IPS-NIHi11 (cell line): Measurements from ENCODE around the gene UNC119B.
"Not testable (repeated sequence)": the region's sequence is repeated elsewhere in the genome, so short reads cannot be mapped to it uniquely, and the experiment has no call there.

Source experiments
- DNase-seq: peaks from one replicate; pipeline ENCODE4 v3.0.0; 2012; ENCODE audit warnings: mixed read lengths, low spot score

The UNC119B gene

GRCh38 chr12:120719496-120720233 is 9.4 kb downstream of the UNC119B start:
- no peak for DNase-seq

DNA sequence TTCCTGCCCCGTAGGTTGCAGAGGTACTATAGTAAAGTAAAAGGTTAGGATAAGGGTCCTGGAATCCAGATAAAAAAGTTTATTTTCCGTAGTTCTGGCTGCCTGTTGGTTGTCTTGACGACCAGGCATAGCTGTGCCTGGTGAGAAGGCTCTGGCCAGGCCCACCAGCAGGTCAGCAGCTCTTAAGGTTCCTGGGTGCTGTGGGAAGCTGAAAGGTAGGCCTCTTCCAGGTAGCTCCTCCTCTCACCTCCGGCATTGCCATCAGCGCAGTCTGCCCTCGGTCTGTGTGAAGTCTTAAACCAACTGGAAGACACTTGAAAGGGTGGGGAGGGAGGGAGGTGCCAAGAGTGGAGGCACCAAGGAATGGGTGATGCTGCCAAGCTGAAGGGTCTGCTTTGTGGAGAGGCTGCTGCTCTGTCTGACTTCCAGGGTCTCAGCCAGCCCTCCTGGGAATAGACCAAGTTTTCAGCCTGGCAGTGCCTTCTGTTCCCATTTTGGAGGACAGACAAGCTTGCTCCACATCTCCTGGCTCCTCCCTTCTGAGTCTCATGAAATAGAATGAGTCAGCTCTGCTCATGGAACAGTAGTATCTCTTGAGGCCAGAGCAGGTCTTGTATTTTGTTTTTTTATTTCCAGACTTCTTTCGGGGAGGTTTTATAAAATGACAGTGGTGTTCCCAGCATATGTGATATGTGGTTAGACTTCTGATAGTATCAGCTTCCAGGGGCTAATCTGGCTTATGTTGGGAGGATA is 10.2 kb downstream of the UNC119B start:
- no peak for DNase-seq

GRCh38 chr12:120720987-120721801 is 10.9 kb downstream of the UNC119B start:
- no peak for DNase-seq

DNA sequence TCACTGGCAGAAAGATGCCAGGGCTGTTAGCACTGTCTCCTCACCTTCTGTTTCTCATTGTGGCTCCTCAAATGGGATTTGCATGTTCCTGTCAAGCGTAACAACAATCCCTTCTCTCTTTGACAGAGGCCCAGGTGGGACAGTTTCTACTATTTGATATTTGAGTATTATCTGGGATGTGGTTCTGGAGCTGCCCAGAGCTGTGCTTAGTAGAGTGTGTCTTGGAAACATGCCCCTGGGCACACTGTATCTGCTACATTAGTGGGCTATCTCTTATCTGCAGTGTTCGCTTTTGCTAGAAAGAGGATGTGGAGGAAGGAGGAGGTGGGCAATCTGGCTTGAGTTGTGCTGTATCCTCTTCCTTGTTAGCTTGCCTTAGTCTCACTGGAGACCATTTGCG is 11.6 kb downstream of the UNC119B start:
- no peak for DNase-seq

DNA sequence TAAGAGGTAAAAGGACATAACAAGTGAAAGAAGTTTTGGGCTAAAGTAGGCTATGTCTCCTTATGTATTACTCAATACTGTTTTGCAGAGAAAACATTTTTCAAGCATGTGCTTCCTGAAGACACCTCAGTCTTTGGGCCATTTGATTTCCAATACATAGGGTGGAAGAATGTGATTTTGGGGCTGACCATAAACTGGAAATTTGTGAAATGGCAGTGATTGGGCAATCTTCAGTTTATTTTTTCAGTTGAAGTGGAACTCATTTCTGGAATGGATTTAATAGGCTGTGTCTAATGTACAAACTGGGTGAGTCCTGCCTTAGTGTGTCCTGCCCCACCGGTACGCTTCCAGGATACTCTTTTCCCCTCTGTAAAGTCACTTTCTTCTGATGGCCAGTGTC is 12.5 kb downstream of the UNC119B start:
- DNase-seq: no peak

- DNase-seq: no peak
Measured at GRCh38 chr12:120724720-120725119, 14.5 kb downstream of the UNC119B start.

GRCh38 chr12:120725151-120725658 is 14.9 kb downstream of the UNC119B start:
- DNase-seq: no peak

GRCh38 chr12:120725659-120726509 is 15.6 kb downstream of the UNC119B start, which contains the start of gene ACADS:
Gene ACADS, plus strand, starts transcription at chr12:120725826. Its CDS starts 60 bp downstream, at chr12:120725886.
- peak; percentile 100 for DNase-seq

GRCh38 chr12:120726510-120726793 is 16.2 kb downstream of the UNC119B start:
- no peak for DNase-seq

DNA sequence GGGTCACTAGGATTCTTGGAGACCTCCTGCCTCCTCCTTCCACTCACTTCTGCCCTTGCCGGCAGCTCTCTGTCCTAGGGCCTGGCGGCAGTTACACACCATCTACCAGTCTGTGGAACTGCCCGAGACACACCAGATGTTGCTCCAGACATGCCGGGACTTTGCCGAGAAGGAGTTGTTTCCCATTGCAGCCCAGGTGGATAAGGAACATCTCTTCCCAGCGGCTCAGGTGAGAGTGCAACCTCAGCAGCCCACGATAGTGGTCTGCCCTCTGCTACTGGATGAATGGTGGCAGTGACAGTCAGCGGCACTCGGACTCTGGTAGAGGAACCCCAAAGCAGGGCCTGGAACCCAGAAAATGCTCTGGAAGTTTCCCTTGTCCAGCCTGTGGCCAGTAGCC is 16.7 kb downstream of the UNC119B start:
- no peak for DNase-seq

DNA sequence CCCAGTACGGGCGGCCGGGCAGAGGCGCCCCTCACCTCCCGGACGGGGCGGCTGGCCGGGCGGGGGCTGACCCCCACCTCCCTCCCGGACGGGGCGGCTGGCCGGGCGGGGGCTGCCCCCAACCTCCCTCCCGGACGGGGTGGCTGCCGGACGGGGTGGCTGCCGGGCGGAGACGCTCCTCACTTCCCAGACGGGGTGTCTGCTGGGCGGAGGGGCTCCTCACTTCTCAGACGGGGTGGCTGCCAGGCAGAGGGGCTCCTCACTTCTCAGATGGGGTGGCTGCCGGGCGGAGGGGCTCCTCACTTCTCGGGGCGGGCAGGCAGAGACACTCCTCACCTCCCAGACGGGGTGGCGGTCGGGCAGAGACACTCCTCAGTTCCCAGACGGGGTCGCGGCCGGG is 21.9 kb downstream of the UNC119B start:
- not testable (repeated sequence) for DNase-seq

DNA sequence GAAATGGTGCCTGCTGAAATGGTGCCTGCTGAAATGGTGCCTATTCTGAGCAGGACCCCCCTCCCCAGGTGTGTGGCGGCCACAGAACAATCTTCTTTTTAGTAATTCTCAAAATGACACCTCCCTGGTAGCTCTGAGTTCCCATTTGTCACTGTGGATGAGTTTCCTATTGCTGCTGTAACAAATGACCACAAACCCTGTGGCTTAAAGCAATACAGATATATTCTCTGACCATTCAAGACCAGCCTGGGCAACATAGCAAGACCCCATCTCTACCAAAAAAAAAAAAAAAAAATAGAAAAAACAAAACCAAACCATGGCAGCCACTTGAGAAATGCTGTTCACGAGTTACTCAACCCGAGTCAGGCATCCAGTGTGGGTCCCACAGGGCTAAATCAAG is 23.3 kb downstream of the UNC119B start:
- DNase-seq: no peak

DNA sequence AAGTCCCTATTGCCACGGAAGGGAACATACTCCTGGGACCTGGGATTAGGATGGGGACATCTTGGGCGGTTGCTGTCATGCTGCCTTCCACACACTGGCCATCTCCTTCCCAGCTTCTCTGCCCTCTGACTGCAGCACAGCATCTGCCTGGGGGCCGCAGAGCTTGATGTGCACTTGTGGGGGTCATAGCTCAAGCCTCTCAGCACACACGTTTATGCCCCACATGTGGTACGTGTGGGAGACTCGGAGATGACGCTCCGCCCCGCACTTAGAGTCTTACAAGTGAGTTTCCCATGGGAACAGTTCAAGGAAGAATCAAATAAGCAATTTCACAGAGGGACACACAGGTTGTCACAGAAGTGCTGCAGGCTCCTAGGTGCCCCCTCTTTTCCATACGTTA is 24.0 kb downstream of the UNC119B start:
- no peak for DNase-seq

- no peak for DNase-seq
Measured at GRCh38 chr12:120735181-120735580, 24.9 kb downstream of the UNC119B start.

- DNase-seq: no peak
Measured at GRCh38 chr12:120736404-120737331, 26.4 kb downstream of the UNC119B start.

GRCh38 chr12:120737557-120738251 is 27.4 kb downstream of the UNC119B start:
- peak; percentile 68 for DNase-seq

DNA sequence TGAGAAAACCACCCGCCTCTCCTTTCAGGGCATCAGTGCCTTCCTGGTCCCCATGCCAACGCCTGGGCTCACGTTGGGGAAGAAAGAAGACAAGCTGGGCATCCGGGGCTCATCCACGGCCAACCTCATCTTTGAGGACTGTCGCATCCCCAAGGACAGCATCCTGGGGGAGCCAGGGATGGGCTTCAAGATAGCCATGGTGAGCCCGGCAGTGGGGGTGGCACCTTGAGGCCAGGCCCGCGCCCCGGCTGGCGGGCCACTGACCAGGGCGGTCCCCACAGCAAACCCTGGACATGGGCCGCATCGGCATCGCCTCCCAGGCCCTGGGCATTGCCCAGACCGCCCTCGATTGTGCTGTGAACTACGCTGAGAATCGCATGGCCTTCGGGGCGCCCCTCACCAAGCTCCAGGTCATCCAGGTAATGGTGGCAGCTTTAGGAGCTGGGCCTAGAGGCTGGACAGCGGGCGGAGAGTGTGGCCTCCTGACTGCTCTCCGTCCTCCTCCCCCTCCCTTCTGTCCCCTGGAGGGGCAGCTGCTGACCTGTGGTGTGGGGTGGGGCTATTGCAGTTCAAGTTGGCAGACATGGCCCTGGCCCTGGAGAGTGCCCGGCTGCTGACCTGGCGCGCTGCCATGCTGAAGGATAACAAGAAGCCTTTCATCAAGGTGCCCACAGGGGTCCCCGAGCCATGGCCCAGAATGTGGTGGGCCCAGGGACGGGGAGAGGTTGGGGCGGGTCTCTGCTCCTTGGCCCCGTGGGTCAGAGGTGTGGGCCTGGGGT is 28.2 kb downstream of the UNC119B start:
- DNase-seq: no peak

GRCh38 chr12:120739031-120739762 is 28.9 kb downstream of the UNC119B start:
- DNase-seq: no peak
